Measurements from ENCODE around the gene PSME2.
A peak's percentile ranks its signal among the peaks of the same experiment; 100 is the strongest.
"Not testable (repeated sequence)": the region's sequence is repeated elsewhere in the genome, so short reads cannot be mapped to it uniquely, and the experiment has no call there.

Gene PSME2

DNA sequence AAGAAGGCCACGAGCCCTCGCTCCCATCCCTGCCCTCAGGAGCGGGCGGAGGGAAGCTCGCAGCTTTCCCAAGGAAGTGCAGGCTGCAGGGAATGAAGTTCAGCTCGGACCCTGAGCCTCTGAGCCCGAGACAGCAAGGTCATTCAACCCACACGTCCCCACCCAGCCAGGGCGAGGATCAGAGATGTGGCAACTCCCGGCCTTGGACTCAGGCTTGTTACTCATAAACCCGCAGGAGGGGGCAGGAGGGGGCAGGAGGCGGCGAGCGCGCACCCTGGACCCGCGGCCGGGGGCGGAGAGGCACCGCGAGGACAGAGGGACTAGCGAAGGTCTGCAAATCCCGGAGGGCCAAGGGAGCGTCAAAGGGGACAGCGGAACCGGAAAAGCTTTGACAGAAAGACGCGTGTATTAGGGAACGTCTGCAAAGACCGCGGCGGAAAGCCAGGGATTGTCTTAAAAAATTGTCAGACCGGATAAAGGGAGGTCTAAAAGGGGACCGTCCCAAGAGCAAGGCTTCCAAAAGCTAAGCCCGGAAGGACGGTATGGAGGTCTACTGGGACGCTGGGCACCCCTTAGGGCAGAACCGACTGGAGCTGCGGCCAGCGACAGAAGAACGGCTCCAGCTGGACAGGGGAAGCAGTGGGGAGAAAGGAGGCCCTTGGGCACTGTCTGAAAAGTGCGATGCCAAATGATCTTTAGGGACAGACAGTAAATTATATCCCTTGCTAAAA lies 32.4 kb downstream of the PSME2 start:
- DNase-seq (ENCODE audit: low read depth), result peak; percentile 82
- peak overlapping the region; percentile 75 for H3K4me3 ChIP-seq (ENCODE audit: low read depth, low read length)
- TF ChIP-seq, protein P1, sequence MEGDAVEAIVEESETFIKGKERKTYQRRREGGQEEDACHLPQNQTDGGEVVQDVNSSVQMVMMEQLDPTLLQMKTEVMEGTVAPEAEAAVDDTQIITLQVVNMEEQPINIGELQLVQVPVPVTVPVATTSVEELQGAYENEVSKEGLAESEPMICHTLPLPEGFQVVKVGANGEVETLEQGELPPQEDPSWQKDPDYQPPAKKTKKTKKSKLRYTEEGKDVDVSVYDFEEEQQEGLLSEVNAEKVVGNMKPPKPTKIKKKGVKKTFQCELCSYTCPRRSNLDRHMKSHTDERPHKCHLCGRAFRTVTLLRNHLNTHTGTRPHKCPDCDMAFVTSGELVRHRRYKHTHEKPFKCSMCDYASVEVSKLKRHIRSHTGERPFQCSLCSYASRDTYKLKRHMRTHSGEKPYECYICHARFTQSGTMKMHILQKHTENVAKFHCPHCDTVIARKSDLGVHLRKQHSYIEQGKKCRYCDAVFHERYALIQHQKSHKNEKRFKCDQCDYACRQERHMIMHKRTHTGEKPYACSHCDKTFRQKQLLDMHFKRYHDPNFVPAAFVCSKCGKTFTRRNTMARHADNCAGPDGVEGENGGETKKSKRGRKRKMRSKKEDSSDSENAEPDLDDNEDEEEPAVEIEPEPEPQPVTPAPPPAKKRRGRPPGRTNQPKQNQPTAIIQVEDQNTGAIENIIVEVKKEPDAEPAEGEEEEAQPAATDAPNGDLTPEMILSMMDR (IDR thresholded peaks at IDR 0.05; ENCODE audit: low read depth, low read length, missing control alignments), result no peak

GRCh38 chr14:24113379-24113800 lies 33.0 kb downstream of the PSME2 start:
- no peak for DNase-seq (ENCODE audit: low read depth)
- TF ChIP-seq, protein P1 (IDR thresholded peaks at IDR 0.05; ENCODE audit: low read depth, low read length, missing control alignments), result no peak
- peak overlapping the region; percentile 75 for H3K4me3 ChIP-seq (ENCODE audit: low read depth, low read length)

DNA sequence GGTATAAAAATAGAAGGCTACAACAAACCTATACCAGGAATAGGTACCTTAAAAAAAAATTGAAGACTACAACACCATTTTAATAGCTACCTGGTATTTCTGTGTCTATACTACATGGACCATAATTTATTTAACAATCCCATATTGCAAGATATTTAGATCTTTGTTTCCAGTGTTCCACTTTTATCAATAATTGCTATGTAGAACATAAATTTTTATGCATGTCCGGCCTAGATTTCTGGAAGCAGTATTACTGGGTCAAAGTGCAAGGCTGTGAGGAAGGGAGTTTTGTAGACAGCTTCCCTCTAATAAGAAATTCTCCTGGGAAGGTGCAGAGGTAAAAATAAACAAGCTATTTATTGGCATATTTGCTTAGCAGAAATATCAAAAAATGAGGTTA lies 35.9 kb downstream of the PSME2 start:
- DNase-seq (ENCODE audit: low read depth), result no peak
- TF ChIP-seq, protein P1 (IDR thresholded peaks at IDR 0.05; ENCODE audit: low read depth, low read length, missing control alignments), result no peak
- no peak overlapping the region for H3K4me3 ChIP-seq (ENCODE audit: low read depth, low read length)

DNA sequence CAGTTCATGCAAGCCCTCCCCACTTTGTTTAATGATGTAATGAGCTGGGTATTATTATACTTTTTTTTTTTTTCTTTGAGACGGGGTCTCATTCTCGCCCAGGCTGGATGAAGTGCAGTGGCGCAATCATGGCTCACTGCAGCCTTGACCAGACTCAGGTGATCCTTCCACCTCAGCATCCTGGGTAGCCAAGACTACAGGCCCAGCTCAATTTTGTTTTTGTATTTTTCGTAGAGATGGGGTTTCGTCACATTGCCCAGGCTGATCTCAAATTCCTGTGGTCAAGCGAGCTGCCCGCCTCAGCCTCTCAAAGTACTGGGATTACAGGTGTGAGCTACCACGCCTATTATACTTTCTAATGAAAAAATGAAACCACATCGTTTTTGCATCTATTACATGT lies 36.4 kb downstream of the PSME2 start:
- no peak for DNase-seq (ENCODE audit: low read depth)
- H3K4me3 ChIP-seq (ENCODE audit: low read depth, low read length), result no peak overlapping the region
- TF ChIP-seq, protein P1 (IDR thresholded peaks at IDR 0.05; ENCODE audit: low read depth, low read length, missing control alignments), result no peak

DNA sequence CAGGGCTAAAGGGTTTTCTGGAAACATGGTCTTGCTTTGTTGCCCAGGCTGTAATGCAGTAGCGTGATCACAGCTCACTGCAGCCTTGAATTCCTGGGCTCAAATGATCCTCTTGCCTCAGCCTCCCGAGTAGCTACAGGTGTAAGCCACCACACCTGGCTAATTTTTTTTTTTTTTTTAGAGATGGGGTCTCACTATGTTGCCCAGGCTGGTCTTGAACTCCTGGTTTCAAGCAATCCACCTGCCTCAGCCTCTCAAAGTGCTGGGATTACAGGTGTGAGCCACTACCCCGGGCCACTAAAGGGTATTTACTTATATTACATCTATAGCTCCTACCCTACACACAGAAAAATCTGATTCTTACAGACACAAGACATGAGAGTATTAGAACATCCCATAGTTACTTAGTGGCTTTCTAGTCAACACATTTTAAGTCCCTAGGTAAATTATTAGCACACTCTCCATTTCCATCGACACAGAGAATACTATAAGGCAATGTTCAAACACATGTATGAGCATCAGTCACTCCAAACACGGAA lies 38.0 kb downstream of the PSME2 start:
- DNase-seq (ENCODE audit: low read depth), result no peak
- H3K4me3 ChIP-seq (ENCODE audit: low read depth, low read length), result no peak overlapping the region
- TF ChIP-seq, protein P1 (IDR thresholded peaks at IDR 0.05; ENCODE audit: low read depth, low read length, missing control alignments), result no peak

DNA sequence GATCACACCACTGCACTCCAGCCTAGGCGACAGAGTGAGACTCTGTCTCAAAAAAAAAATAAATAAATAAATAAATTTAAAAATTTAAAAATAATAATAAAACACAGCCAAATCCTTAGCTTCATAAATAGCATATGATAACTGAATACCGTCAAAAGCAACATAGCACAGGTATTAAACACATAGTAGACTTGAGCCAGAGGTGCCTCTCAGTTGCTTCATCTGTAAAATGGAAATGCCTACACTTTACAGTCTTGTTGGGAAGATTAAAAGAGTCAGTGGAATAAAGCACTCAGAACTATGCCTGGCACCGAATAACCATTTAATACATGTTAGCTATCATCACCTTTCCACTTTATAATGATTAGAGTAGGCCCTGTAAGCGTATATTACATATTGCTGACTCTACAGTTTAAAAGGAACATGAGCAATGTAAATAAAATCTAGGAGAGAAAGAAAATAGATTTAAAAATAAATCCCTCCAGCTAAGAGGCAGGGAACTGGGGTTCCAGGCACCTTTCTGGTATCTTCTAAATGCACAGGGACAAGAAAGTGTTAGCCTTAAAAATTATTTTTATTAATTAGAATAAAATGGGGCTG lies 39.6 kb downstream of the PSME2 start:
- TF ChIP-seq, protein P1 (IDR thresholded peaks at IDR 0.05; ENCODE audit: low read depth, low read length, missing control alignments), result no peak
- DNase-seq (ENCODE audit: low read depth), result no peak

DNA sequence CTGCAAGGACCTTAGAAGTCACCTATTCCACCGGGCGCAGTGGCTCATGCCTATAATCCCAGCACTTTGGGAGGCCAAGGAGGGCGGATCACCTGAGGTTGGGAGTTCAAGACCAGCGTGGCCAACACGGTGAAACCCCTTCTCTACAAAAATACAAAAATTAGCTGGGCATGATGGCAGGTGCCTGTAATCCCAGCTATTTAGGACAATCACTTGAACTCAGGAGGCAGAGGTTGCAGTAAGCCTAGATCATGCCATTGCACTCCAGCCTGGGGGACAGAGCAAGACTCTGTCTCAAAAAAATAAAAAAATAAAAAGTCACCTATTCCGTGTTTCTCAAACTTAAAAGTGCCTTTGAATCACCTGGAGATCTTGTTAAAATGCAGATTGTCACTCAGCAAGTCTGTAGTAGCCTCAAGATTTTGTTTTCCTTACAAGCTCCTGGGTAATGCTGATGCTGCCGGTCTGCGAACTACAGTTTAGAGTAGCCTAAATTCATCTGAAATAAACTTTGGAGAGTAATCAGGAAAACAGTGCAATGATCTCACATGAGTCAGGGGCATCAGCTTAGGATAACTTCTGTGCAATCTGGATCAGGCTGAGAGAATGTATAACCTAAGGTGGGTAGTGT lies 40.7 kb downstream of the PSME2 start:
- DNase-seq (ENCODE audit: low read depth); H3K4me3 ChIP-seq (ENCODE audit: low read depth, low read length): not testable (repeated sequence)

More for the DNA sequence above, 39.6 kb downstream of the PSME2 start:
- no peak overlapping the region for H3K4me3 ChIP-seq (ENCODE audit: low read depth, low read length)

All from GM12864 (cell line).